Adrenal gland (tissue), 12 donors: ENCODE measurements around the gene PTPRN2. TPM values are rescaled to one million over a fixed set of nuclear protein-coding genes. Genes with fewer than 3 reads are reported as not detected.

Experiments
- DNase-seq, 7 donors: peaks; one replicate each; pipeline ENCODE4 v3.0.0-alpha.2; 2019 to 2020
- H3K27ac ChIP-seq, 5 donors: fragments of 200-600 bp; sonication (generic) in 4 of 5; 1 replicate in 3 of 5; 2 replicates in 2 of 5; pipeline versions ENCODE4 v1.5.1 to v1.8.0; 2016 to 2020; ENCODE audit warnings: mild to moderate bottlenecking in 1 of 5
- H3K27me3 ChIP-seq: fragments of 200-600 bp; 2 replicates; pipeline ENCODE4 v1.8.0; 2021
- H3K36me3 ChIP-seq, 2 donors: fragments of 200-600 bp; replicated peaks in 1 of 2; 1 replicate in 1 of 2; 2 replicates in 1 of 2; pipeline versions ENCODE4 v1.5.1 to v1.8.0; 2018 to 2022
- H3K4me1 ChIP-seq, 2 donors: fragments of 200-600 bp; replicated peaks in 1 of 2; 1 replicate in 1 of 2; 2 replicates in 1 of 2; pipeline versions ENCODE4 v1.5.1 to v1.8.0; 2018 to 2021
- H3K4me3 ChIP-seq, 4 donors: fragments of 200-600 bp; sonication (generic) in 3 of 4; one replicate each; pipeline ENCODE4 v1.5.1; 2016 to 2018
- H3K9me3 ChIP-seq, 3 donors: fragments of 200-600 bp; sonication (generic) in 1 of 3; replicated peaks in 1 of 3; 1 replicate in 2 of 3; 2 replicates in 1 of 3; pipeline versions ENCODE4 v1.5.1 to v1.8.0; 2016 to 2021
- CTCF ChIP-seq, 6 experiments: fragments of 450-650 bp in 4 of 6; fragments of 200-600 bp in 2 of 6; sonication (generic) in 1 of 6; IDR thresholded peaks; 1 replicate in 5 of 6; 2 replicates in 1 of 6; pipeline versions ENCODE4 v1.5.1 to v1.8.0; 2016 to 2021; ENCODE audit warnings: antibody characterized with exemption in 6 of 6, mild to moderate bottlenecking in 2 of 6, moderate library complexity in 1 of 6
- POLR2A ChIP-seq, 2 donors: fragments of 450-650 bp; IDR thresholded peaks; one replicate each; pipeline ENCODE4 v1.6.1; 2017; ENCODE audit warnings: antibody characterized with exemption in 2 of 2, mild to moderate bottlenecking in 2 of 2, moderate library complexity in 1 of 2
- WGBS, 4 donors: extraction: QIAGEN DNeasy Blood & Tissue Kit in 2 of 4; methylation state at CpG; one replicate each; pipeline versions ENCODE4 v1.1.5 to v1.1.7; 2013 to 2017; 5-methylcytosine and 5-hydroxymethylcytosine counted together
- intact Hi-C, 2 donors: fragments of 100-400 bp; cut with DNase I; formaldehyde crosslinking; loops; one replicate each; pipeline versions ENCODE4 v1.14.1 to v1.15.0; 2022 to 2023
- polyA plus RNA-seq, 3 donors: library from polyadenylated mRNA; stranded (reverse); fragments of 200-250 nt in 2 of 3; fragments of 350-450 nt in 1 of 3; fragmentation: Illumina TruSeq in 1 of 3; extraction: RNeasy Lipid Tissue Mini Kit (QIAGEN cat#74804) in 1 of 3; gene quantifications; one replicate each; pipeline ENCODE4 v1.2.3, GENCODE V29; 2013 to 2014
- total RNA-seq, 9 donors: library from RNA; depleted of rRNA in 4 of 9; stranded (reverse); fragments of >200 nt in 4 of 9; fragments of 120-200 nt in 1 of 9; fragmentation: NEBNext Ultra II Directional in 1 of 9; extraction: Animal tissue kit (Norgen Biotek cat#: 25700) in 1 of 9; gene quantifications; one replicate each; pipeline versions ENCODE4 v1.1.0 to v1.2.4, GENCODE V29; 2013 to 2023
- donor health status: healthy with polysubstance abuse.
- donor health status: Bipolar disorder and iron deficiency.
- donor health status: DM: yes; HTN: yes; CAD: no.
- donor health status: DM: no; HTN: no; CAD: no.
- donor health status: DM: no; HTN: no; CAD: no.
- donor health status: DM: yes; HTN: yes; CAD: no.

The PTPRN2 gene
- total and polyA plus RNA-seq, 12 donors, result 2.2 to 16.2 (median 3.4) TPM

GRCh38 chr7:158371856-158372255, 215.8 kb downstream of the PTPRN2 start:
- no peak for DNase-seq
- no peak overlapping the region for H3K4me3 ChIP-seq
- H3K27ac ChIP-seq, result no peak overlapping the region
- WGBS, 4 donors, result 79 to 91% (median 82%) methylated on average over 11 to 17 of the region's 17 CpGs
- intact Hi-C loops, result no loop called here
- no peaks in the 10 kb centered on the region for H3K9me3 ChIP-seq
- no peaks in the 10 kb centered on the region for H3K4me1 ChIP-seq
- no peaks in the 10 kb centered on the region for H3K36me3 ChIP-seq
- TF ChIP-seq CTCF (IDR thresholded peaks at IDR 0.05), result no peak
- no peak for TF ChIP-seq POLR2A (IDR thresholded peaks at IDR 0.05)
- no peaks in the 10 kb centered on the region for H3K27me3 ChIP-seq

GRCh38 chr7:158369866-158370265, 217.8 kb downstream of the PTPRN2 start:
- Histone ChIP-seq H3K27ac (no peak overlapping the region), H3K9me3 (no peaks in the 10 kb centered on the region), H3K4me3 (no peak overlapping the region), H3K27me3 (no peaks in the 10 kb centered on the region), H3K4me1 (no peaks in the 10 kb centered on the region), H3K36me3 (no peaks in the 10 kb centered on the region)
- WGBS, 4 donors, result 84 to 91% (median 87%) methylated on average over 16 of the region's 16 CpGs
- intact Hi-C loops, result no loop called here
- no peak for TF ChIP-seq CTCF (IDR thresholded peaks at IDR 0.05)
- TF ChIP-seq POLR2A (IDR thresholded peaks at IDR 0.05), result no peak
- DNase-seq, result no peak

GRCh38 chr7:158369290-158369689, 218.3 kb downstream of the PTPRN2 start:
- Histone ChIP-seq H3K4me3 (no peak overlapping the region), H3K27ac (no peak overlapping the region), H3K36me3 (no peaks in the 10 kb centered on the region), H3K9me3 (no peaks in the 10 kb centered on the region), H3K27me3 (no peaks in the 10 kb centered on the region), H3K4me1 (no peaks in the 10 kb centered on the region)
- intact Hi-C loops, result no loop called here
- 72 to 82% (median 76%) methylated on average over 6 of the region's 6 CpGs for WGBS, 4 donors
- DNase-seq, result no peak
- TF ChIP-seq CTCF (IDR thresholded peaks at IDR 0.05) (no peak), POLR2A (IDR thresholded peaks at IDR 0.05) (no peak)

- WGBS, 4 donors, result 48 to 63% (median 61%) methylated on average over 7 of the region's 7 CpGs
- TF ChIP-seq POLR2A (IDR thresholded peaks at IDR 0.05), result no peak
- TF ChIP-seq CTCF (IDR thresholded peaks at IDR 0.05), result no peak
- no peak overlapping the region for H3K27ac ChIP-seq
Observed at GRCh38 chr7:158368449-158368848, 219.2 kb downstream of the PTPRN2 start.

More at GRCh38 chr7:158368449-158368848, 219.2 kb downstream of the PTPRN2 start:
- Histone ChIP-seq H3K27me3 (no peaks in the 10 kb centered on the region), H3K4me1 (no peaks in the 10 kb centered on the region), H3K9me3 (no peaks in the 10 kb centered on the region), H3K36me3 (no peaks in the 10 kb centered on the region), H3K4me3 (no peak overlapping the region)
- intact Hi-C loops, result no loop called here
- no peak for DNase-seq
